HPDE6-E6E7 (cell line): ENCODE data around the gene ITGB8.

Source experiments
- DNase-seq: peaks from one replicate; pipeline ENCODE4 v3.0.0; 2011; ENCODE audit warnings: missing footprints; ENCODE audit errors: extremely low spot score

Gene ITGB8

DNA sequence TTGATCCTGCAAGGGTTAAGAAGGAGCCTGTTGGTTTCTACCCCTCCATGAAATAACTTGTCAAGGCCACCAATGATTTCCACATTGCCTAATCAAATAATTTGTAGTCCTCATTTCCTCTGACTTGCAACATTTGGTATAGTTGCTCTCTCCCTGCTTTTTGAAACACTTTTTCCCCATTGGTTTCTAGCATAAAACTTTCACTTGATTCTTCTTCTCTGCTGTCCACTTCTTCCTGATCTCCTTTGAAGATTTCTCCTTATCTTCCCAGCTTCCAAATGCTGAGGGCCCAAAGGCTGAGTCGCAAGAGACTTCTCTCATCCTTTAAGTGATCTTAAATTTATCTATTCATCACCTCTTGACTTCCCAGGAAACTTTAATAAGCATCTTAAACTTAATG, 134.2 kb downstream of the ITGB8 start:
- DNase-seq: no peak
